PFSK-1 (cell line): ENCODE measurements around the gene PRDM15.

Source experiments
- POLR2AphosphoS5 ChIP-seq: IDR thresholded peaks from 2 replicates; pipeline ENCODE4 v1.6.1; 2012; ENCODE audit warnings: low read depth, mild to moderate bottlenecking, control low read depth, low read length, moderate library complexity
- TAF1 ChIP-seq: IDR thresholded peaks from 2 replicates; pipeline ENCODE4 v1.6.1; 2012; ENCODE audit warnings: low read length, control low read depth, borderline replicate concordance; ENCODE audit not compliant: insufficient read depth

GRCh38 chr21:41875086-41875485, 4.1 kb downstream of the PRDM15 start:
- TF ChIP-seq TAF1 = no peak
- TF ChIP-seq POLR2AphosphoS5 = no peak
